ENCODE results near the gene GPAT2.
A peak's percentile ranks its signal among the peaks of the same experiment; 100 is the strongest.
"Not testable (repeated sequence)": the region's sequence is repeated elsewhere in the genome, so short reads cannot be mapped to it uniquely, and the experiment has no call there.

The GPAT2 gene

GRCh38 chr2:96064047-96064675, 29.4 kb upstream of the GPAT2 start:
- DNase-seq, result not testable (repeated sequence)

DNA sequence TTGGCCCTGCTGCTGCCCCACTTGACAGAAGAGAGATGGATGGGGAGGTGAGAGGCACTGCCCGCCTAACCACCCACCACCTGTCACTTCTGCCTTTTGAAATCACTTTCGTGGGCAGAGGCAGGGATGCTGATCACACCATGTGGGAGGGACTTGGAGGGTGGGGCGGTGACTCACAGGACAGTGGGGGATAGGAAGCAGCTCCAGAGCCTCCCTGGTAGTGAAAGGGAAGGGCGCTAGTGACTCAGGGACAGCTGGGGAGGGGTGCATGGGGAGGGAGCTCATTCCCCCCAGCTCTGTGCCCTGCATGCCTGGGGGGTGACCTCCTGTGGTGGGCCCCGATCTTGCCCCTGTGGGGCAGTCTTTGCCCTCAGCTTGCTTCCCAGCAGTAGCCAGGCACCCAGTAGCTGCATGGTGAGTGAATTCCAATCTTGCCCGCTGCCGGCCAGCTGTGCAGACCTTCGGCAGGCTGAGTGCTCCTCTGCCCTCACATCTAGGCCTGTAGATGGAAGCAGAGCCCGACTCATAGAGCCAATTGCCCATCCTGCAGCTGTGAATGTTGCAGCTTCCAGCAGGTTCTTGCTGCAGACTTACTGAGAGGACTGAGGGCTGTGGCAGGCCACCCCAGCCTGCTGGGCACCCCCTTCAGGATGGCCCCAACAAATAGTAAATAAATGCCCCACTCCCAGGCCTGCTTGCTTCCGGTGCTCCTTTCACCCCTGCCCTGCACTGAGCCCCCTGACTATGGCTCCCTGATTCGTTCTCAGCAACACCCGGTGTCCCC, 28.6 kb upstream of the GPAT2 start:
- DNase-seq, result peak; percentile 53

GRCh38 chr2:96062483-96062882, 27.8 kb upstream of the GPAT2 start:
- DNase-seq, result not testable (repeated sequence)

- DNase-seq, result not testable (repeated sequence)
Measured at GRCh38 chr2:96061901-96062300, 27.2 kb upstream of the GPAT2 start.

GRCh38 chr2:96061197-96061817, 26.6 kb upstream of the GPAT2 start:
- DNase-seq, result not testable (repeated sequence)

DNA sequence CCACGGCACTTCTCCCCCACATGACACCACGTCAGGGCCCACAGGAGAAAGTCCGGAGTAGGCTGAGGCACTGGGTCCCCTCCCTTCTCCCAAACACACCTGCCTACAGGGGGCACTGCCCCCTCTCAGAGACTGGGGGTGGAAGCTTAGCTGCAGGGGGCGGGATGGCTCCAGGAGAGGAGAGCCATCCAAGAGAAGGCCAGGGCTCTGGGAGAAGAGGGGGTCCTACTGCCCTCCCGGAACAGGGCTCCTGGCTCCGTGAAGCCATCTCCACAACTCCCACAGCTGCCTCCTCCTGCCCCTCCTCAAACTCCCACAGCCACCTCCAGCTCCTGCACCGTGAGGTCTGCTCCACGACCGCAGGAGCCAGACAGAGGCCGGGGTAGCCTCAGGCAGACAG, 25.6 kb upstream of the GPAT2 start:
- not testable (repeated sequence) for DNase-seq

DNA sequence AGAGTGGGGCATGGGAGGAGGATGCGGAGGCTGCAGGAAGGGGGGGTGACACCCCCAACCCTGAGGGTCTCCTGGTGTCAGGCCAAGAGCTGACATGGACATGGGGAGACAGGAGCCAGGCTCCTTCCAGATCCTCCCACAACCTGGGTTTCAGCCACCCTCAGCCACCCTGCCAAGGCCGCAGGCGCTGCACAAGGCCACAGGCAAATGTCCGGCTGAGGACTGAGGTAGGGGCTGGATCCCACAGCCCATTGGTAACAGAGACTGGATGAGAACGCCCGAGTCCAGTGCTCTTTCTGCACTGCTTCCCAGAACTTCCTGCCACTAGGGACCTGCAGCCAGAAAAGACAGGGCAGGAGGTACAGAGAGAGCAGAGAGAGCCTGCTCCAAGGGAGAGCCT, 24.7 kb upstream of the GPAT2 start:
- not testable (repeated sequence) for DNase-seq

- DNase-seq, result not testable (repeated sequence)
Measured at GRCh38 chr2:96055830-96056229, 21.1 kb upstream of the GPAT2 start.

DNA sequence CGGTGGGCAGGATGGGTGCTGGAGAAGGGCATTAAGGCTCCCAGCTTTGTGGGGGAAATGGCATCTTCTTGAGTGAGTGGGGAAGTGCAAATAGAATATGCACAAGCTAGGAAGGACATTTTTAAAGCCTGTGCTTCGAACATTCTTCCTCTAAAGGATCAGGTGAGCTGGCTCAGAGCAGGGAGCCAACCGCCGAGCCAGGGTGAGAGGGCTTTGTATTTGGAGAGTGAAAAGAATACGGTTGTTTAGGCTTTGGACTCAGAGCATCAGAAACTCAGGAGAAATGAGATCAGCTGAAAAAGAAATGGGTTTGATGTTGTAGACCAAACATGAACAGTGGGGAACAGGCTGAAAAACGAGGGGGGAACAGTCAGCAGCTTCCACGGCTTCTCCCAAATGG, 19.8 kb upstream of the GPAT2 start:
- DNase-seq, result not testable (repeated sequence)

DNA sequence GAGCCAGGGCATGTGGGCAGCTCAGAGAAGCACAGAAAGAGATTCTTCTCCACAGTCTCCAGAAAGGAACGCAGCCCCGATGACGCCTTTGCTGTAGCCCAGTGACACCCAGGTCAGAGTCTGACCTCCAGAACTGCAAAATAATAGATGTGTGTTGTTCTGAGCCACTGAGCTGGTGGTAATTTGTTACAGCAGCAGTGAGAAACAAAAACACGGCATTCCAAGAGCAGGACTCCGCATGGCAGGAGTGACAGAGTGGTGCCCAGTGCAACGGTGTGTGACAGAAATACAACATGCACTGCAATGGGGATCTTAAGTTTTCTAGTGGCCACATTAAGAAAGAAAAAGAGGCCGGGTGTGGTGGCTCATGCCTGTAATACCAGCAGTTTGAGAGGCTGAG, 18.7 kb upstream of the GPAT2 start:
- not testable (repeated sequence) for DNase-seq

DNA sequence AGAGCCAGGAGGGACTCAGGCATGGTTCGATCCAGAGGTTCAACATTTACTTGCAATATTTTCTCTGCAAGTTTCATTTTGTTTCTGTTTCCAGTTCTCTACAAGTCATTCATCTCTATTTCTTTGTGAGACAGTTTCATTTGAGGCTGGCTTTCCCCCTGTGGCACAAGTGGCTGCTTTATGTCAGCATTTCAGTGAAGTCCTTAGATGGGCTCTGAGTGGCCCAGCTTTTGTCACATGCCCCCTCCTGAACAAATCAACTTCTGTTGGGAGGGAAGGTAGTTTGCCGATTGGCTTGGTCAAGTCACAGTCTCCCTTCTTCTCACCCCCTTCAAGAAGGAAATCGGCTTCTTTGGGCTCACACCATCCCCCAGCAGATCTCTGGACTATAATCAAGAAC, 17.9 kb upstream of the GPAT2 start:
- not testable (repeated sequence) for DNase-seq

GRCh38 chr2:96049917-96050262, 15.2 kb upstream of the GPAT2 start:
- not testable (repeated sequence) for DNase-seq

GRCh38 chr2:96049049-96049916, 14.6 kb upstream of the GPAT2 start:
- DNase-seq, result not testable (repeated sequence)

GRCh38 chr2:96035554-96035953, 838 bp upstream of the GPAT2 start:
- DNase-seq, result not testable (repeated sequence)

- not testable (repeated sequence) for DNase-seq
Measured at GRCh38 chr2:96033997-96034396, 719 bp downstream of the GPAT2 start.

DNA sequence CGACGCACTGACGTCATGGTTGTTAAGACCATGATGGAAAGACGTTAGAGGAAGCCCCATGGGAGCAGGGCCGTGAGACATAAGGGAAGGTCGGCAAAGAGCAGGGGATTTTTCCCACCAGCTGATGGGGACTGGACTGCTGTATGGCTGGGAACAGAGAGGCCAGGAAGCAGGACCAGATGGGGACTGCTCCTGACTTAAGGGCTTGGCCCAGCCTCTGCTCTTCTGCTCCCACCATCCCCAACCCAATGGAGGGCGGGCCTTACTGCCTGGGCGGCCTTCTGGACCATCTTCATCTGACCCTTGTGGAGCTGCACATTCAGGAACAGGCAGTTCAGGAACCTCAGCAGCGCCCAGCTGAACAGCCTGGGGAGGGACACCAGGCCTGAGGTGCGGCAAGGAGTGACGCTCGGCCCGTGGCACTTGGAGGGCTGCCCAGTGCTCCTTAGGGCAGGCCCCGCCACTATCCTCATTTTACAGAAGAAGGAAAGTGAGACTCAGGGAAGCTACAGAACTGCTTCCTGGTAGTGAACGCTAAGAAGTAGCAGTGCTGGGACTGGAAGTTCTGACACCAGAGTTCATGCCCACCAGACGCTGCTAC, 6.9 kb downstream of the GPAT2 start:
- not testable (repeated sequence) for DNase-seq

- not testable (repeated sequence) for DNase-seq
Measured at GRCh38 chr2:96025755-96026154, 9.0 kb downstream of the GPAT2 start.

- DNase-seq, result no peak
Measured at GRCh38 chr2:96025194-96025492, 9.6 kb downstream of the GPAT2 start.

DNA sequence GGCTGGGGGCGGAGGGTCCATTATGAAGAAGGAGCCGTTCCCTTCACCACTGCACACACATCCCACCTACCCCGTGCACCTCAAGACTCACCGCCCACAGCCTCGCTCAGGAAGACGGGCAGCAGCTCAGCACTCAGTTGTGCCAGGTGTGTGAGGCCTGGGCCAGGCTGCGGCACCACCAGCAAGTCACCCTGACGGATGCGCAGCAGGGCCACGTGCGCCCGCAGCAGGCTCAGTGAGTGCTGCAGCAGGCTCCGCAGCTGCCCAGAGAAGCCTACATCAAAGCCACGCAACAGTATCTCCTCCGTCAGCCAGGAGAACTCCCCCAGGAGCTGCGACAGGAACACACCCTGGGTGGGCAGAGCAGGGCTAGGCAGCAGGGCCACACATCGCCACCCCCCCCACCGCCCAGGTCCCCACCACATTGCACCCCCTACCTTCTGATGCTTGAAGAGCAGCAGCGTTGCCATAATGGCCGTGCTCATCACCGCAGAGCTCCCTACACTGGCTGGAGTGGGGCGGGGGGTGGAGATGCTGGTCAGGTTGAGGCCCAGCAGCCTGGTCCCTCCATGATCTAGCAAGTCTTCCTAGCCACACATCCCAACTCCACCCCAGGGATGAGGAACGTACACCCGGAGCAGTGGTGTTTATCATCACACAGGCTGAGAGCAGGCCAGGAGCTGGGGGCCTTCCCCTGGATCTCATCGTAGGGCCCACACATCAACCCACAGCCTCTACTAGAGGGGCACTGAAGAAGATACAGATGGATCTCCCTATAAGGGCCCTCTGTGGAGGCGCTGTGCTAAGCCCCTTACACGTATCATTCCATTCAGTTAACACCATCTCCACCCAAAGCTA, 10.2 kb downstream of the GPAT2 start:
- DNase-seq, result no peak

DNA sequence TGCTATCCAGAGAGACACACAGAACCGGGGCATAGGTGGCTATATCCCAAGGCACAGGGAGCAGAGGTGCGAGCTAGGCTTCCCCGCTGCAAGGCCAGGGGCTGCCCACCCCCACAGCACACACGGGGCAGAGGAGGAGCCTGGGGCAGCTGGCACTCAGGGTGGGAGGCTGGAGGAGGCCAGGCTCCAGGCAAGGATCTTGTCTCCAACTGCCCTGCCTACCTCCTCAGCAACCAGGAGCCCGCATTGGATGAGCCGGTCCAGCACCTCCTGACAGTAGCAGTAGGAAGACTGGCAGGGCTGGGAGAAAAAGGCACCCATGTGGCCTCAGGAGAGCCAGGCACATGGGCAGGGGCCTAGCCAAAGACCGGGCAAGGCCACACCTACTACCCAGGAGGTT, 11.0 kb downstream of the GPAT2 start:
- DNase-seq, result not testable (repeated sequence)

DNA sequence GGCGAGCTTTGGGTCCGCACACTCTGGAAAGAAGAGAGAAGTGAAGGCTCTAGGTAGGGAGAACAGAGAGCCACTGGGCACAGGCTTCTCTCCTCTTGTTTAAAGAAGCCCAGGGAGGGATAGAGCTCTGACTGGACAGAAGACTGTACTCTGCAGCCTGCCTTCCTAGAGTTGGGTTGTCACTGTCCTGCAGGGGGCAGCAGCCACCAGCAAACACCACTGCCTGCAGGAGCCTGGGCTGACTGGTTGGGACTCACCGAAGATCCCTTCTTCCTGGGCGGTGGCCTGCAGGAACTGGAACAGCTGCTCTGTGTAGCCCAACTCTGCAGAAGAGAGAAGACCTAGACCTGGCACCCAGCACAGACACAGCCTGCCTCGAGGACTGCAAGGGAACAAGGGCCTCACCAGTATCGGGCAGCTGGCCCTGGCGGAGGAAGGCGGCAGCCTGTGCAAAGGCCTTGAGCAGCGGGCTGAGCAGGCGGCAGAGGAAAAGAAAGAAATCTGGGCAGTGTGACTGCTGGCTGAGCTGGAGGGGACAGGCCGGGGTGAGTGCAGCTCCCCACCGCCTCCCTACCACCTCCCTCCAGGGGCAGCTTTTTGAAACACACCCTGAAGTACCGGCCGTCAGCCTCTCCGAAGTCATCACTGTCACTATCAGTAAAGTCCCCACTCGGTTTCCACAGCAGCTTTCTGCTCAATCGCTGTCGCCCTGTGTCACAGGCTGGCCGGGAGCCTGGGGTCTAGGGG, 11.8 kb downstream of the GPAT2 start:
- peak; percentile 78 for DNase-seq
